ENCODE measurements around the gene RCC2.

- TF ChIP-seq MAX (IDR thresholded peaks at IDR 0.05; ENCODE audit: insufficient read depth, insufficient read length) (no peak), EZH2 (IDR thresholded peaks at IDR 0.05; ENCODE audit: borderline replicate concordance, low read depth, low read length, severe bottlenecking) (no peak), CTCF (IDR thresholded peaks at IDR 0.05; ENCODE audit: extremely low read depth in 1 of 2, insufficient read depth in 1 of 2, low read depth in 1 of 2, low read length in 2 of 2) (no peak), POLR2A (IDR thresholded peaks at IDR 0.05; ENCODE audit: low read depth, low read length) (peak; percentile 17)
Measured at GRCh38 chr1:17438318-17439249, 893 bp downstream of the RCC2 start.
